GM18526 (cell line): Measurements from ENCODE around the gene VNN1.

ENCODE experiments used
- POLR2A ChIP-seq: IDR thresholded peaks from 3 replicates; pipeline ENCODE4 v1.6.1; 2011; ENCODE audit not compliant: insufficient read length; ENCODE audit errors: extremely low read depth

VNN1 gene

GRCh38 chr6:132695773-132696172 is 18.1 kb downstream of the VNN1 start:
- TF ChIP-seq POLR2A, result no peak

DNA sequence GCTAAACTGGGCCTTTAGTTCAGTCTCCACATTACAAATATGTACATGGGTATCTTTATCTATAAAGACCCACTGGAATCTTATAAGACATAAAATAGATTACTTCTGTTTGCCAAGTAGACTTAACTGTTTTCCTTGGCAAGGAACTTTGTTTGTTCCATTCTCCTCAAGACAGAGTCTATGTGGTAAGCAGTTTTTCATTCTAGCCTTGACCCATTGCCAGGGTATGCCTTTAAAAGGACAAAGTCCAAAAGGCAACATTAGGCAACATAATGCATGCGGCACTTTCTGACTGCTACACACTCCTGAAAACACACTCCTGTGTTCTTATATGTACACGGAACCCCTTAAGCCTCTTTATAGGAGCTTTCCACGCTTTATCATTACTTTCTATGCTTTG is 20.4 kb downstream of the VNN1 start:
- no peak for TF ChIP-seq POLR2A

DNA sequence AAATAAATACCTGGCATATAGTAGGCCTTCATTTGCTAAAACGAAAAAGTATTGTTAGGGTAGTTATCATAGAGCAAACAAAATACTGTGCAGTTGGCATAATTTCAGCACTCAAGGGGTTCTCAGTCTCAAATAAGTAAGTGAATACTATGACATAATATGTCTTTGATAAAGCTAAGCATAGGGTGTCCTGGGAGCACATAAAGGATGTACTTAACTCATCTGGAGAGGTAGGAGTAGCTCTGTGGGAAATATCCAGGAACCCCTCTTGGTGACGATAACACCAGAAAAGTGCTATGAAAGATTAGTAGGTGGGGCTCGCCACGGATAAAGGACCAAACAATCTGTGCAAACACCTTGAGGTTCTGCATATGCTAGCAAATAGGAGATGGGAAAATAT is 23.2 kb downstream of the VNN1 start:
- TF ChIP-seq POLR2A, result no peak

GRCh38 chr6:132687306-132687705 is 26.5 kb downstream of the VNN1 start:
- TF ChIP-seq POLR2A, result no peak

DNA sequence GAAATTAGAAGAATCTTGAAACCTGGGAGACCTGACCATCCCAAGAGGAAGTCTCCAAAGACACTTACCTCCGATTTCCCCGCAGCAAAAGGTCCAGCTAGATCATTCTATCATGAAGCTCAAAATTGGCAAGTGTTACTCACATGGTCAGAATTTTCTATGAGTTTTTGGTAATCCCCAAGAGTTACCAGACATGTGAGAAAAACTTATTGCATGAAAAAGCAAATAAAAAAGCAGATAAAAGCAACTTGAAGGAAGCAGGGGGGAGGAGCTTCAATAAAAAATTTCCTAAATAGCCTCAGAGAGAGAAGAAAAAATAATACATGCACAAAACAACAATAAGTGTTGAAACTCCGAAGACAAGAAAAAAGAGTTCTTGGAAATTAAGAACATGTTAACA is 27.3 kb downstream of the VNN1 start:
- no peak for TF ChIP-seq POLR2A

GRCh38 chr6:132685009-132685408 is 28.8 kb downstream of the VNN1 start:
- no peak for TF ChIP-seq POLR2A

- TF ChIP-seq POLR2A, result no peak
Measured at GRCh38 chr6:132684272-132684671, 29.6 kb downstream of the VNN1 start.

DNA sequence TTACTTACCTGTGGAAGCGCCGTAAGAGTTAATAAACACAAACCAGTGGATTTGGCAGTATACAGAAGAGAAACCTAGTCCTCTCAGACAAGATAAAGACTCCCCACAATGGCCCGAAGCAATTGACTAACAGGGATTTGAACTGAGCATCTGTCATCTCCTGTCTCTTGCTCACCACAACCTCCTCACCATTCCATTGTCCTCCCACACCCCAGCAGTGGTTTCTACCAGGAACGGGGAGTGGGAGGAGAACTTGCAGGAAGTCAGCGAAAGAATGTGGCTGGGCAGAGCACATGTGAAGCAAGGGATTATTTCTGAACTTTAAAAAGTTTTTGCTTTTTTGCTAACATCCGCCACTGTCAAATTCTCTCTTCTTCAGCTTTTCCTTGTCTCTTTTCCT is 30.3 kb downstream of the VNN1 start:
- no peak for TF ChIP-seq POLR2A

GRCh38 chr6:132675749-132676148 is 38.1 kb downstream of the VNN1 start:
- no peak for TF ChIP-seq POLR2A

DNA sequence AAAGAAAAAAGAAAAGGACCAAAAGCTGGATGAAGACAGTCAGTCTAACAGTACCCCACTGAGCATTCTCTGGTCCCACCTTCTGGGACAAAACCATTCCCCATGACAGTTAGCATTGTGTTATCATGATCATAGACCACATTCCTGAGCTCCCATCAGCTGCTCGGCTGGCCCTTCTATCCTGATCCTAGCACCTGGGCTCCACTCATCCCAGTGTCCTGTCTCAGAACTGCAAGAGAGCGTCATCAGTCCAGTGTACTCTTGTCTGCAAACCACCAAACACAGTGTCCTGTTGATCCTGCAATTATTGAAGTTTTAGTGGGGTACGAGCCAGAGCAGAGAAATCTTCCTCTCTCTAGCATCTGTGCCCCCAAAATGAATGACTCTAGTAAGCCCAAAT is 38.9 kb downstream of the VNN1 start:
- no peak for TF ChIP-seq POLR2A

GRCh38 chr6:132673376-132674094 is 40.3 kb downstream of the VNN1 start:
- no peak for TF ChIP-seq POLR2A

DNA sequence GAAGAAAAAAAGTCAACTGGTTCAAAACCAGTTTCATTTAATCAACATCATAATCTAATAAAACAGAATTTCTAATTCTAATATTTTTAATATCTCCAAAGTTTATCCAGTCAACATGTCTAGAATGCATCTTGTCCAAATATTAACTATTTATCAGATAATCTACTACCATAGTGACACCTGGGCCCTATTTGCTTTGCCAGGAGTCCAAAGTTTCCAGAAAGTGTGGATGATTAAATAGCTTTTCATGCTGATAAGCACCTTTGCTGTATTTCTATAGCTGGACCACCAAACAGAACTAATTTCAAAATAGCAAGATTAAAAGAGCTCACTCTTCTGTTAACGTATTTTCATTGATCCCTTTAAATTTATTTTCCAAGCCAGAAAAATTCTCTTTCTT is 42.6 kb downstream of the VNN1 start:
- TF ChIP-seq POLR2A, result no peak

DNA sequence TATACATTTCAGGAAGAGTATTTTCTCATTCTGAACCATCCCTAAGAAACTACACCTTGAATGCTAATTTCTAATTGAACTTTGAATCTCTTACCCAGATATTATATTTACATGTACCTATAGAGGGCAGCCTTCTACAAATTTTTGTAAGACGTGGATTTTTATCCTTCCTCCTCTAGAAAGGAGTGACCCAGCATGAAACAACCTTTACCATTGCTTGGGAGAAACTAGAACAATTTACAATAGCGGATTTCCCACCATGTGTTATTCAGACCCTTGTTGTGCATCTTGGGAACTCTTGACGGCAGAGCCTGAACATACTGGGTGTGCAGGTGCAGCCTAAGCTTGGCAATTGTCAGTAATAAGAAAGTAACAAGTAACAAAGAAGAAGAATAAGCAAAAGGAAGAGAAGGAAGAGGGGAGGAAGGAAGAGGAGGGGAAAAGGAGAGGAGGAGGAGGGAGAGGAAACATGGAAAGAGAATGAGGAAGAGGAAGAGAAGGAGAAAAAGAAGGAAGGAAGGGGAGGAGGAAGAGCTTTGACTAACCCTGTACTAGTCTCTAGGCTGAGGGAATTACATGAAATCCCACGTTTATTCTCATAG is 44.1 kb downstream of the VNN1 start:
- no peak for TF ChIP-seq POLR2A

DNA sequence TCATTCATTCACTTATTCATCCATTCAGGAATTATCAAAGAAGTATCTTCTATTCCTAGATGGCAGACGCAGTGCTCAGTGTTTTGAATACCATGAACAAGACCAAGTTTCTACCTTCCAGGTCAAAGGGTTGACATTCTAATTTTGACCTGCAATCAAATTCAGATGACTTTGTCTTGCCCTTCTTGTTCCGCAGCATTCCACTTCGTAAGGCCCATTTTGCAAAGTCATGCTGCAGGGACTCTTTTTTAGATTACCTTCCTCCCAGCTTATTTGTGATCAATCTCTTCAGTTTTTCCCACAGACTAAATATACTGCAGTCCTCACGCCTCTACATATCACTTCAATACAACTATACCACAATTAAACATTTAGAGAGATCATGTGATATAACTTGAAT is 47.7 kb downstream of the VNN1 start:
- TF ChIP-seq POLR2A, result no peak

DNA sequence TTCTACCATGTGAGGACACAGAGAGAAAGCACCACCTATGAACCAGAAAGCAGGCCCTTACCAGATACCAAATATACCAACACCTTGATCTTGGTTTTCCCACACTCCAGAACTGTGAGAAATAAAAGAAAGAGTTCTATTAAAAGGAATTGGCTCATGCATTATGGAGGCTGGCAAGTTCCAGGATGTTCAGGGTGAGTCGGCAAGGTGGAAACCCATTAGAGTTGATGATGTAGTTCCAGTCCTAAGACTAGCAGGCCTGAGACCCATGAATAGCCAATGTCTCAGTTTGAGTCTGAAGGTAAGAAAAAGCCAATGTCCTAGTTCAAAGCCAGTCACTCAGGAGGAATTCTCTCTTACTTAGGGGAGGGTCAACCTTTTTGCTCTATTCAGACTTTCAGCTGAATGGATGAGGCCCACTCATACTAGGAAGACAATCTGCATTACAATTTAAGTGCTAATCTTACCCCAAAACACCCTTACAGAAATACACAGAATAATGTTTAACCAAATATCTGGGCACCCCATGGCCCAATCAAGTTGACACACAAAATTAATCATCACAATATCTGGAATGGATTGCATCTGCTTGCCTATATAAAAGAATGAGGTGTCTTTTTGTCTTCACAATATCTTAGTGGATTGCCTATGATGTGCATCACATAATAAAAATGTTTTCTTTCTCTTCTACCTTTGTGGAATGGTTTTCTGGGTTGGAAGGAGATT is 49.4 kb downstream of the VNN1 start:
- no peak for TF ChIP-seq POLR2A

DNA sequence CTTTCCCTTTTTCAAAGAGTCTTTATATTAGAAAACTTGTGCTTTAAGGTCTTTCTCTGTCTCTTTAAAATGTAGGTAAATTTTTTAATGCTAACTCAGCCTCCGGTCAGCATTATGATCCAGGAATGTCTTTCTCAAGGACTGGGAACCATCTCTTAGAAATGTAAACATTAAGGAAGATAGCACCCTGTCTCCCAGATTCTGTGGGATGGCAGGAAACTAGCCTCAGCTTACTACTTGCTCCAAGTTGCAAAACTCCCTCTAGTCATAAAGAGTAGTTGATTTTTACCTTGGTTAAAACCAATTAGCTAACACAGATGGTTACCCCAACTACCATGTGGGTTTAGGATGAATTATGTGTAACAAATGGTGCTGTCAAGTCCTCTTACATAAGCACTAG is 50.2 kb downstream of the VNN1 start:
- TF ChIP-seq POLR2A, result no peak
